ENCODE measurements around the gene SHF. TPM values are rescaled to one million over a fixed set of nuclear protein-coding genes. Genes with fewer than 3 reads are reported as not detected.

SHF gene
- total RNA-seq, 1 experiment from 2014 or later: 21.7 TPM

- Histone ChIP-seq H3K9ac (ENCODE audit: extremely low read depth, insufficient read length, low read length) (no peak overlapping the region), H3K4me1 (ENCODE audit: insufficient read depth, low read length) (no peaks in the 10 kb centered on the region), H2BK15ac (ENCODE audit: low read depth, low read length) (no peak overlapping the region), H2BK120ac (ENCODE audit: low read depth, low read length, poor library complexity, severe bottlenecking) (no peak overlapping the region), H3K14ac (ENCODE audit: insufficient read depth, low read length) (no peak overlapping the region), H3K23me2 (ENCODE audit: insufficient read length, low read depth, low read length, poor library complexity, severe bottlenecking) (peaks cover 11% of the 10 kb centered on the region), H2BK5ac (ENCODE audit: insufficient read length, low read length) (no peak overlapping the region), H3K79me2 (ENCODE audit: insufficient read depth, low read length) (no peaks in the 10 kb centered on the region), H4K5ac (ENCODE audit: insufficient read length, low read depth, low read length) (no peak overlapping the region), H2BK20ac (ENCODE audit: low read depth, low read length, poor library complexity, severe bottlenecking) (no peak overlapping the region), H2AK5ac (ENCODE audit: insufficient read length, low read length) (no peak overlapping the region), H3K18ac (ENCODE audit: insufficient read length, low read depth, low read length) (no peak overlapping the region), H4K91ac (ENCODE audit: insufficient read length, low read depth, low read length) (no peak overlapping the region), H3K56ac (ENCODE audit: insufficient read length, low read depth, low read length) (no peak overlapping the region), H2BK12ac (ENCODE audit: insufficient read length, low read depth, low read length) (no peak overlapping the region), H3K4me2 (ENCODE audit: insufficient read depth, insufficient read length, low read length) (no peak overlapping the region), H3K27me3 (ENCODE audit: insufficient read depth, low read length) (peaks cover 76% of the 10 kb centered on the region), H3K4ac (ENCODE audit: low read depth, low read length) (no peak overlapping the region), H3T11ph (ENCODE audit: low read length) (no peak overlapping the region), H3K23ac (ENCODE audit: insufficient read length, low read depth, low read length) (no peak overlapping the region), H2AFZ (ENCODE audit: low read length) (no peak overlapping the region), H4K20me1 (ENCODE audit: control insufficient read depth, insufficient read depth, insufficient read length) (no peaks in the 10 kb centered on the region), H3K27ac (ENCODE audit: insufficient read length, low read depth, low read length) (no peak overlapping the region), H3K79me1 (ENCODE audit: insufficient read depth, low read depth, low read length, poor library complexity, severe bottlenecking) (no peaks in the 10 kb centered on the region), H3K9me3 (ENCODE audit: control insufficient read depth, low read depth, low read length) (no peaks in the 10 kb centered on the region), H4K8ac (replicated peaks; ENCODE audit: insufficient read length, low read depth, low read length) (no peak overlapping the region)
- H3K4me3 Mint-ChIP-seq: no peak overlapping the region
- no peak overlapping the region for H3K27ac Mint-ChIP-seq
- TF ChIP-seq, protein P1, sequence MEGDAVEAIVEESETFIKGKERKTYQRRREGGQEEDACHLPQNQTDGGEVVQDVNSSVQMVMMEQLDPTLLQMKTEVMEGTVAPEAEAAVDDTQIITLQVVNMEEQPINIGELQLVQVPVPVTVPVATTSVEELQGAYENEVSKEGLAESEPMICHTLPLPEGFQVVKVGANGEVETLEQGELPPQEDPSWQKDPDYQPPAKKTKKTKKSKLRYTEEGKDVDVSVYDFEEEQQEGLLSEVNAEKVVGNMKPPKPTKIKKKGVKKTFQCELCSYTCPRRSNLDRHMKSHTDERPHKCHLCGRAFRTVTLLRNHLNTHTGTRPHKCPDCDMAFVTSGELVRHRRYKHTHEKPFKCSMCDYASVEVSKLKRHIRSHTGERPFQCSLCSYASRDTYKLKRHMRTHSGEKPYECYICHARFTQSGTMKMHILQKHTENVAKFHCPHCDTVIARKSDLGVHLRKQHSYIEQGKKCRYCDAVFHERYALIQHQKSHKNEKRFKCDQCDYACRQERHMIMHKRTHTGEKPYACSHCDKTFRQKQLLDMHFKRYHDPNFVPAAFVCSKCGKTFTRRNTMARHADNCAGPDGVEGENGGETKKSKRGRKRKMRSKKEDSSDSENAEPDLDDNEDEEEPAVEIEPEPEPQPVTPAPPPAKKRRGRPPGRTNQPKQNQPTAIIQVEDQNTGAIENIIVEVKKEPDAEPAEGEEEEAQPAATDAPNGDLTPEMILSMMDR (conservative IDR thresholded peaks at IDR 0.05): no peak
- peaks cover 15 to 20% of the 10 kb centered on the region in 2 experiments for H3K4me1 Mint-ChIP-seq
- WGBS (ENCODE audit: extremely low coverage, insufficient read length, low lambda C conversion rate): no CpG with 5 or more reads among the region's 3 CpGs
- peaks cover 0 to 1% (median 0%) of the 10 kb centered on the region in 3 experiments; a peak in 1 of 7 replicates for H3K36me3 Mint-ChIP-seq (ENCODE audit: insufficient read depth in 1 of 3, low read depth in 3 of 3)
- no peak for DNase-seq
- H3K27me3 Mint-ChIP-seq (ENCODE audit: low read depth): peaks cover 89% of the 10 kb centered on the region
- no peaks in the 10 kb centered on the region for H3K9me3 Mint-ChIP-seq
Observed at GRCh38 chr15:45132844-45133560, 54.8 kb downstream of the SHF start.
